ENCODE measurements around the gene LRIG1.
A peak's percentile ranks its signal among the peaks of the same experiment; 100 is the strongest.

The LRIG1 gene

DNA sequence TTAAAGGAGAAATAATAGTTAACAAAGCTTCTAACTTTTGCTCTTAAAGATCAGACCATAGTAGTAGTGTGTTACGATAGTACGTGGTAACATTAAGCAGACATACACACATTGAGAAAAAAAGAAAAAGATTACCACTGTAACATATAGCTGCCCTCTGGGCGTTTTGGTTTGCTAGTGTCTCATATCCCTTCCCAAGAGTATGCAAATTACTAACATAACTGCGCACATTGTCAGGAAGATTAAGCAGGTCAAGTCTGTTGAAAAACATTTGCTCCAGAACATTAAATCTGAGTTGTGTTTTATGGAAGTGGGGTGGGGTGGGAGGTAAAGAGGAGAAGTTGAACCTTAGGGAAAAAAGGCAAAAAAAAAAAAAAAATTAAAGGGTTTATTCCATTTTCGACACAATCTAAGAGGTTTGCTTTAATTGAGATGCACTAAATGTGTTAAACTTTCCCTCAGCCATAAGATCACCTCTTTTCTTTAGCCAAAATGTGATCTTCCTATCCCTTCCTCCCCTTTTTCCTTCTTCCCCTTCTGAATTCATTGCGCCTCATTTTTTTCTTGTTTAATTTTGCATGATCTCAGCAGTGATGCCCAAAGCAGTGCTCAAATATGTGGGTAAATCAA lies 1.5 kb upstream of the LRIG1 start:
- DNase-seq: no peak

DNA sequence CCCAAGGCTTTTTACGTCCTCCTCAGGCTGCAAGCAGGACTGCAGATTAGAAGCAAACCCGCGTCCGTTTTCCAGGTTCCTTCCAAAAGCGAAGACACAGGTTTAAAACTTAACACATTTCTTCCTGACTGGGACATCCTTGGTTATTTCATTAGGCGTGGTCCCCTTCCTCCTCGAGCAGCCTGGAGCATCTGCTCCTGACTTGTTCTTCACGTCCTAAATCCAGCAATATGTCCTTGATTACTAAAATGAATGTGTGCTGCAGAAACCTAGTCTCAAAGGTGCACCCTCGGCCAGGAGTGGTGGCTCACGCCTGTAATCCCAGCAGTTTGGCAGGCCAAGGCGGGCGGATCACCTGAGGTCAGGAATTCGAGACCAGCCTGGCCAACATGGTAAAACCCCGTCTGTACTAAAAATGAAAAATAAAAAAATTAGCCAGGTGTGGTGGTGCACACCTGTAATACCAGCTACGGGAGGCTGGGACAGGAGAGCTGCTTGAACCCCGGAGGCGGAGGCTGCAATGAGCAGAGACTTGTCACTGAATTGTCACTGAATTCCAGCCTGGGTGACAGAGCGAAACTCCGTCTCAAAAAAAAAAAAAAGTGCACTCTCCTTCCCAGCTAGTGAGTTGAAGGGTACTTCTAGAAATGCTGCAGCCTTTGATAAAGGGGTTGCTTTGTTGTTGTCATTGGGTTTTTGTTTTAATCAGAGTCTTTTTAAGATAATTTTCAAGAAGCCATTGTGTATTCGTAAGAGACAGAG lies 842 bp upstream of the LRIG1 start:
- no peak for DNase-seq

DNA sequence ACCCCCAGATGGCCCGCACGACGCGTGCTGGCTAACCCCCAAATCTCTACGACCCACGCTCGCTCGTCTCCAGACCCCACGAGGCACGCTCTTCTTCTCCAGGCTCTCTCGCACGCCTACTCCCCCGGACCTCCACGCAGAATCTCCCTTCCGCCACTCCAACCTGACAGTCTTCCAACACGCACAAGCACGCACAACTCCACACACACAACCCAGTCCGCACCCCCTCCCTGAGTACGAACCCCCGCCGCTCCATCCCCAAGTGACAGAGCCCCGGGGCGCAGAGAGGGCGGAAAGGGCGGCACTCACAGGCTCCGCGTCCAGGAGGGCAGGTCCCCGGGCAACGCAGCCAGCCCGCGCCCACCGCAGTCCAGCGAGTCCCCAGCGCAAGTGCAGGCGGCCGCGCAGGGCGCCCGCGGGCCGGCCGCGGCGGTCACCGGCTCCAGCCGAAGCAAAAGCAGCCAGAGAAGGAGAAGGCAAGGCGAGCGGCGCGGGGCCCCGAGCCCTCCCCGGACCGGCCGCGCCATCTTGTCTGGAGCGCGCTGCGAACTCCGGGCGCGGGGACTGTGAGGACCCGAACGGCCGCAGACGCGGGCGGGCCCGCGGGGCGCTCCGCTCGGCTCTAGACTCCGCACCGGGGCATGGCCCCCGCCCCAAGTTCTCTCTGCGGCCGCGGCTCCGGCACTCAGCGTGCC lies 794 bp downstream of the LRIG1 start:
- DNase-seq: peak; percentile 81

DNA sequence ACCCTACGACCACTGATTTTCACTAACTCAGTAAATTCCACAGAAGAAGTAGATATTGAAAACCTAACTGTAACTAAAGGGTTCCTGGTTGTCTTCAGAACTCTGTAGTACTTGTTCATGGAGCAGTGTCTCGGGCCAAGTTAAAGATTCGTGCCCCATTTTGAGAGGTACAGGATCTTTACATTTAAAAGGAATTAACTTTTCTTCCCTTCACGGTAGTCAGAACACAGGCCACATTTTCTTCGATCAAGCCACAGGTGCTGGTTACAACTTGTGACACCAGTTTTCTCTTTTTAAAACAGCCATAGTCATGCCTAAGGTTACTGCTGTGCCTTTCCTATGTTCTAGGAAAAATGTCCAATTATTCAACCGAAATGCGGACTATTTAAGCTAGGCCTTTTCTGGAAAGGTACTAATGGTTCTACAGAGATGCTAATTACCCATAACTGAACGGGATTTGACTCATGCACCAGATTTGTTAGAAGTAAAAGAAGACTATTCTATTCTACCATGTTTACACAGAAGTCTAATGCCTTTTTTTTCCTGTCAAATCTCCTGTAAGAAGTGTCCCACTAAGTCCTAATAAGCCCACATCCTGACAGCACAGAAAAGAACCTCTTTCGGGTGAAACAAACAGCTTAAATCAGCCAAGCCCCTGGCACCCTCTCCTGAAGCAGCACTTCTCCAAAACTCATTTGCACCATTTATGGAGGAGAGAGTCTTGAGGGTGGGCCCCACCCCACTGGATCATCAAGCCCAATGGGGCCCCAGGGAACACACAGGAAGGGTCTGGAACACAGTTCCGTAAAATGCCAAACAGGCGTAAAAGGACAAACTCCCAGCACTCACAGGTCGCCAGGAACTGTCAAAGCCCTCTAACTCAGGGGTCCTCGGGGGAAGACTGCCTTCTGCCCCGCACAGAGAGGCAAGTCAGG lies 1.9 kb downstream of the LRIG1 start:
- no peak for DNase-seq

DNA sequence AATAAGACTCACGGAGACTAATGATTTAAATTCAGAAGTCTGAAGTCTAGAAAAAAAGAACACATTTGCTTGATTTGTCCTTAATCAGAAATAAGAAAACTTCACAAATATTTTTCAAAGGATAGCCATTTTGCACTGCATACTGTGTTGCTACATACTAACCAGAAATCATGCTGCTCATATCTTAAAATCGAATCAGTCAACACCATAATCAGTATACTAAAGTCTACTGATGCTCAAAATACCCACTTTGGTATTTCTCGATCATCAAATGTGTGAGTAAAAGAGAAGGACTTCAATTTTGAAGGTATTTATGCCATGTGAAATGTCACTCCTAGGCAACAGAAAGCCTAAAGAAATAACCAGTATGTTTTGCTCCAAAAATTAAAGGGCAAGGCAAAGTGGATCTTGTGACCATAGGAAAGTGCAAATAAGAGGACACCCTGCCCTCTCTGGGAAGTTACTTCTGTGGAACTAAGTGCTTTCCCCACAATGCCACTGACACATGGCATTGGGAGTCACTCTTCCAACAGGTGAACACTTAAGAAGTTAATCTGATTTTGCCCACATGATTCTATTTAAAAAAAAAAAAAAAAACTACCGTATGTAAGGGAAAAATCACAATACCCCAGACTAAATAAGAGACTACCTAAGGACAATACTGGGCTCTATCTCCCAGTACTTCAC lies 2.7 kb downstream of the LRIG1 start:
- DNase-seq: no peak

DNA sequence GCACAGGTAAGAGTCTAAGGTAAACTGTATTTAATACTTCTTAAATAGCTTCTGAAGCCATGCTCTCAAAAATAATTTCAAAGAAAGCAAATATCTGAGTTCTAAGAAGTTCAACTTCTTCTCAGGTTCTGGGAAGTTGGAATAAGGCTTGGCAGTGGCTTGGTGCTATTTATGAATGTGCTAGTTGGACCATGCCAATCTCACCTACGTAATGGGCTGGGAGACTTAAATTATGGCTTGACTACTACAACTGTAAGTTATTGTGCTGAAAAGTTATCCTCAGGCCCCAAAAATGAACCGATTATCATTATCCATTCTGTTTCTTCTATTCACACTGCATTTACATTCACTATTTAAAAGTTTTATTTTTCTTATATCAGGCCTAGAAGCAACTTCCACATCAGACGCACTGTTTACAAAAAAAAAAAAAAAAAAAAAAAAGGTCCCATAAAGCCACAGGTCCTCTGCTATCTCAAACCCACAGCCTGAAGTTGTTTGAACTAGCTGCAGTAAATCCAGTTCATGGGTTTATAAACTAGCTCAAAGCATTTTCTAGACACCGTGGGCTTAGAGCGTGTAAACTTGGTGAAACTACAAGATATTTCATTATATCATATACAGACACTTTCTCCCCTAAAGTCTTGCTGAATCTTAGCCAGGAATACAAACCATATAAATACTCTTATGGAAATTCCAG lies 3.4 kb downstream of the LRIG1 start:
- DNase-seq: no peak

DNA sequence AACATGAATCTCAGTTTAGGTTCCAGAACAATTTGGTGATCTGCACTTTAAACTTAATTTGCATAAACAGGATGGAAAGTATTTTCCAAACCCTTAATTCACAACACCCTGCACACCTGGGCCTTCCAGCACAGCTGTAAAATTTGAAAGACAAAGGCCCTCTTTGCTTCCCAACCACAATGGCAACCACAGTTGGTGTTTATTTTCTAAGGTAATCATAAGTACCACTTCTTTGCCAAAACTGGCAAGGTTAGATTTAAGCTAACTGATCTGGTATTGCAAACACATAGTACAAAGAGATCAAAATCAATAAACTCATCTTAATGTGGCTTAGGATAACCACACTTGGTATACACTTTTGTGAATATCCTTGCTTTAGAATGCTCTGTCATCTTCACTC lies 4.1 kb downstream of the LRIG1 start:
- DNase-seq: no peak

DNA sequence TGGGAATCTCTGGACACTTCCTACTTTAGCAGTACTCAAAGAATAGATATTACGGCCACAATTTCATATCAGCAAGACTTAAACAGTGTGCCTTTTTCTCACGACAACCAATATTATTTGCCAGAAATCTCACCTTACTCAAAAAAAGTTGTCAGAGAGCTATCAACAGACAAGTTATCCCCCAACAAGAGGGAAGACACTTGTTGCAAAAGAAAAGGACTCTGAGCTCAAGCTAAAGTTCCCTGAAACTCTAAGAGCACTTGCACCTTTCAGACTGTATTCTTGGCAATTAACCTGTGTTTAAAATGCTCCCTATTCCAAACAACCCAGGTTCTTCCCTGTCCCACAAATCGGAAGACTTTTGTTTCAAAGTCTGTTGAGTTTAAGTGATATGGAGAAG lies 4.5 kb downstream of the LRIG1 start:
- no peak for DNase-seq

DNA sequence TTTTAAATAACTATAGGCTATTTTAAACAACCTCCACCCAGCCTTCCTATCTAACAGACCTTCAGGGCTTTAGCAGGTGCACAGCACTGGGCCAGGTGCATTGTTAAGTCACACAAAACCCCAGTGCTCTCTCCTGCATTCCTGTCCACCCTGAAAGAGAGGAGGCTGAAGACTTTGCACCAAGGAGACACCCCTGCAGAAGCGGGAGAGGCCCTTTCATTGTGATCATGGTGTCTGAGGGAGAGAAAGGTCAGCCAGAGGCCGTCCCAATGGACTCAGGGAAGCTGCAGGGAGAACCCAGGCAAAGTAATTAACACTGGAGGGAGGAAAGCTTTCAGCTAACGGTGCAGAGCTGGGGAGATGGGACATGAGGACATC lies 5.2 kb downstream of the LRIG1 start:
- no peak for DNase-seq

DNA sequence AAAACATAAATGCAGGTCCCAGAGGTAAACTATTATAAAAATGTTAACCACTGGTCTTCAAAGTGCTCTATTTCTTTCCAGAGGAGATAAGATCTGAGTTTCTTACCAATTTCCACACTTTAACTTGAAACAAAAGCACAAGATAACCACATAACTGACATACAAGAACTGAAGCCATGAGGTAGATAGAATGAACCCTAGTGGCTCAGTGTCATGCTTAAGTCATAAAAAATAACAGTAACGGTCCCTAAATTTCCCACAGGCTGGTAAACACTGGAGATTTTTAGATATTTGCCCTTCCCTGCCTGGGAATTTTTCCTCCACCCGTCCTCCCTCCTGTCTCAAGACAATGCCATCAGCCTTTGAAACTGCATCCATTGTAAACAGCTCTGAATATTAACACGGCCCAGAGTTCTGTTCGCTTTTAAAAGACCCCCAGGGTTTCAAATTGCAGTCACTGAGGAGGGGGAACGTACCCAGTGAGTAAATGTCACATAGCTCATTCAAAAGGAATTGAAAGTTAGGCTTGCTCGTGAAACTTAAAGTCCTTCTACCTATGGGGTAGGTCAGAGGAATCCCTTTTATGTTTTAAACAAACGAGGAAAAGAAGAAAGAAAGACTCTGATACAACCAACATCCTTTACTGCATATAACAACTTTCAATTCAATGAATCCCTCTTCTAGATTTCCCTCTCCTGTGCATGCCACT lies 5.7 kb downstream of the LRIG1 start:
- no peak for DNase-seq

DNA sequence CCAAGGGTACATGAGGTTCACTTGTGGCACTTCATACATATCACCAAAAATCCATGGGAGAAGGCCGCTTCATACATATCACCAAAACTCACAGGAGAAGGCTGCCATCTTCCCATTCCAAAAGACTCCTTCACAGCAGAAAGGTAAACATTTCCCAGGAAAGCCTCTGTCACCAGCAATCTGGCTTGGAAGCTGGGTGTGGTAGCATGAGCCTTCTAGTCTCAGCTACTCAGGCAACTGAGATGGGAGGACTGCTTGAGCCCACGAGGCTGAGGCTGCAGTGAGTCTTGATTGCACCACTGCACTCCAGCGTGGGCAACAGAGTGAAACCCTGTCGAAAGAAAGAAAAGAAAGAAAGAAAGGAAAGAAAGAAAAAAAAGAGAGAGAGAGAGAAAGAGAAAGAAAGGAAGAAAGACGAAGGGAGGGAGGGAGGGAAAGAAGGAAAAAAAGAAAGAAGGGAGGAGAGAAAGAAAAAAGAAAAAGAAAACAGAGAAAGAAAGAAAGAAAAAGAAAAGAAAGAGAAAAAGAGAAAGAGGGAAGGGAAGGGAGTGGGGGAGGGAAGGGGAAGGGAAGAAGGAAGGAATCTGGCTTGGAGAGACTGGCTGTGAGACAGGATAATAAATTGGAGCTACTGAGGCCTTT lies 7.2 kb downstream of the LRIG1 start:
- no peak for DNase-seq

DNA sequence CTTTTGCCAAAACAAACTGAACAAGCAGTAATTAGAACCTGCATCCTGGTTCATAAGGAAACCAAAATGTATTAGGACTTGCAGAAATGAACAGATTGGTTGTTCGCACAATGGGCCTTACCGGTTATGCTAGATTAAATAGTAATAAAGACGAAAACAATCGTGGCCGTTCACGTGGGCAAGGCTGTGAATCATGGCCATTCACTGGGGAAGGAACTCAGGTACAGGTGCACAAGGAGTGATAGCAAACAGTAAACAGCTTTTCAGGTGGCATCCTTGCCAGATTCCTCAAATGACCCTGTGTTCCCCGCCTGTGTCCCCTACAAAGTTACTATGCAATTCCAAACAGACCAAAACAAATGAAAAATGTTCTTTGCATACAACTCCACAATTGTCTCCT lies 8.2 kb downstream of the LRIG1 start:
- no peak for DNase-seq

DNA sequence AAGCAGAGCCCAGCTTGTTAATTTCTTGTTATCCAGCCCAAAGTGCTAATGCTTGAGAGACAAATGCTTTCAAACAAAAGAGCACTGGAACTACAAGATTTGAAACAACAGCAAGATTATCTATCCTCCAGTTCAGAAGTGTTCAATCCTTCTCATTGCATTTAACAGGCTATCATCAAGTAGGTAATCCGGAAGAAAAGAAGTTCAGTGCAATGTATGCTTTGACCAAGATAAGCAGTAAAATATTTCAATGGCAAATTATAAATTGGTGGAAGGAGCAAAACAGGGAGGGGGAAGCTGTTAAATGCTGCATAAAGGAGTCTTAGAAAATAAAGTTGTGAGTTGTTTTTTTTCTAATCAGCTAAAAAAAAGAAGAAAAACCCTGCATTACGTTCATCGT lies 8.8 kb downstream of the LRIG1 start:
- DNase-seq: no peak

DNA sequence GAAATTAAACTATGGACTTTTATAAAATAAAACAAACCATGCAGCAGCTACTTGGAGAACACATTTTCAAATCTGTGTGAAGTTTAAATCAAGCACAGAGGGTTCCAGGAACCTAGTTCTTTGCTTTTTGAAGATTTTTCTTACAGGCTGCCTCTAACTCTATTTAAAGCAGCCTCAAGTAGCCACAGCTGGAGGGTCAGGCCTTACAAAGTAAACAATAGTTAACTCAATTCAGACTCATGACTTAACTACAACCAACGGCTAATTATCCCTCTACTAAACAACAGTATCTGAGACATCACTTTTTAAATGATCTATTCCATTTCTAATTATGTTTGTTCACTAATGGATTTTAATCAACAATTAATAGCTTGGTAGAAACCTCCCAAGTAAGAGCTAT lies 9.8 kb downstream of the LRIG1 start:
- no peak for DNase-seq

DNA sequence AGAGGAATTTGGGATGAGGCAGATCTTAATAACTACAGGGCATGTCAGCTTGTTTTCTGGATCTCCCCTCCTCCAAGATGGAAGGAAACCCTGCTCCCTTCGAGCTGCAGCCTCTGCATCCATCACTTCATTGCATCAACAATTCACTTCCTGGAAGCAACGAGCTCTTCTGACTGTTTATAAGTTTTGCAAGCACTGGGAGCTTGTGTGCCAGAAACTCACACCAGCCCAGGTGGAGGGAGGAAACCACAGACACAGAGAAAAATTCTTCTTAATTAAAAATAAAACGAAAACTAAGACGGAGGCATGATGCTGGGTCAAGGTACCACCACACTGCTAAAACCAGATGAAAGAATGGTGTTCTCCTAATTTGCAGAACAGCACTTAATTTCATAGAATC lies 10.6 kb downstream of the LRIG1 start:
- no peak for DNase-seq

DNA sequence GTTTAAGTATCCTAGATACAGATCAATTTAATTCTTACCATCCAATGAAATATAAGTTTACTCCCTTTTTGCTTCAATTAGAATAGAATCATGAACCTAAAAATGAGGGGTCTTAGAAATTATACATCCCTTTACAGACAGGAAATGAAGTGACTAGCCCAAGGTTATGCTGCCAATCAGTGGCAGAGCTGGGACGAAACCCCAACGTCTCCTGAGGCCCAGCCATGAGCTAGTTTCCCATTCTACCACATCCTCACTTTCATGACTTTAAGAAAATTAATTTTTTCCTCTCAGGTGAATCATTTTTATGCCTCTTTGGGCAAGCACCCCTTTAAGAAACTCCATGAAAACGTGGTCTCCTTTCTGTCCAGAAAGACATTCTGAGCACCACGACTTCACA lies 11.2 kb downstream of the LRIG1 start:
- DNase-seq: no peak

DNA sequence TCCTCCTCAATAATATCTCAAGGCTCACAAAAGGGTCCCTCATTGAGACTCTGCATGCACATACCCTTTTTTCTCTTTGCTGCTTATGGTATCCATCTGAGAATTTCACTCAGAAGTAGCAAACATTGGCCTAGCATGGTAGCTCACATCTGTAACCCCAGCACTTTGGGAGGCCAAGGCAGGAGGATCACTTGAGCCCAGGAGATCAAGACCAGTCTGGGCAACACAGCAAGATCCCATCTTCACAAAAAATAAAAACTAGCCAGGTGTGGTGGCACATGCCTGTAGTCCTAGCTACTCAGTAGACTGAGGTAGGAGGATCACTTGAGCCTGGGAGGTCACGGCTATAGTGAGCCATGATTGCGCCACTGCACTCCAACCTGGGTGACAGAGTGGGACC lies 11.7 kb downstream of the LRIG1 start:
- no peak for DNase-seq

DNA sequence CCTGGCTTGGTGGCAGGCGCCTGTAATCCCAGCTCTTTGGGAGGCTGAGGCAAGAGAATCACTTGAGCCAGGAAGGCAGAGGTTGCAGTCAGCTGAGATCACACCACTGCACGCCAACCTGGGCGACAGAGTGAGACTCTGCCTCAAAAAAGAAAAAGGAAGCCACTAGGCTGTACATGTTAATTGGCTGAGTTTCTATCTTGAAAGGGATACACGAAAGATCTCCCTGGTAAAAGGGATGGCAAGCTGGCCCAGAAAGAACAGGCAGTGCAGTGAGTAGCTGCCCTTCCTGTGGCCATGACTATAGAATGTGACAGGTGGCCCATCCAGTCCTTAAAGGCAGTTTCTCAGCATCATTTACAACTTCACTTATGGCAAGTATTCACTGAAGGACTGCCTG lies 12.3 kb downstream of the LRIG1 start:
- DNase-seq: no peak

DNA sequence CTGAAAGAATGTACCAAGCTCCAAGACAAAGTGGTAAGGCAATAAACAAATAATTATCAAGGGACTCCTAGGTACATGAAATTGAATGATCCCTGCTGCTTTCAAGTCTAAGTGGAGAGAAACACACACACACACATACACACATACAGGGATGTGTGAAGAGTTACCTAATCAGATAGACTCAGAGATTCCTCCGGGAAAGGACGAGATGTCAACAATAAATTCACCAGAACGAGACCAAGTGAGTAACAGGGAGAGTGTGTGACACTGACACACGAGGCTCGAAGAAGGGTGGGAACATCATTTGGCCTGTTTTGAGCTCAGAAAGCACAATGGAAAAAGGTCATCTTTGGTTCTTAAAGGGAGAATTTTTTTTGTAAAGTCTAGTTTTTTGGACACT lies 13.4 kb downstream of the LRIG1 start:
- no peak for DNase-seq

DNA sequence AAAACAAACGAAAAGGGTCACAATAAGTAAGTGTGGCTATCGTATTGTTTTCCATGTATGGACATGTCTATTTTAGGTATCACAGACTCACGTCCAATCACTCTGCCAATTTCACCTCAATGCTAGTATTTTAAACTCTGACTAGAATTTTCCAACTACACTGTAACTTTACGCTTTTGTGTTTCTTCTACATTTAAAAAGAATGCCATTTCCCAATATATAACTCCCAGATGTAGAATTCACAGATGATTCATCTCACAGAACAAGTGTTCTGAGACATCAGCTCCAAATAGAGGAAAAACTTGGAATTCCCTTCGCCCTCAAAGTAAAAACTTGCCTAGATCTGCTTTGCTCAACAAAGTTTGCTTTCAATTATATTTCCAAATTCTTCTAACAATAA lies 14.2 kb downstream of the LRIG1 start:
- no peak for DNase-seq

DNA sequence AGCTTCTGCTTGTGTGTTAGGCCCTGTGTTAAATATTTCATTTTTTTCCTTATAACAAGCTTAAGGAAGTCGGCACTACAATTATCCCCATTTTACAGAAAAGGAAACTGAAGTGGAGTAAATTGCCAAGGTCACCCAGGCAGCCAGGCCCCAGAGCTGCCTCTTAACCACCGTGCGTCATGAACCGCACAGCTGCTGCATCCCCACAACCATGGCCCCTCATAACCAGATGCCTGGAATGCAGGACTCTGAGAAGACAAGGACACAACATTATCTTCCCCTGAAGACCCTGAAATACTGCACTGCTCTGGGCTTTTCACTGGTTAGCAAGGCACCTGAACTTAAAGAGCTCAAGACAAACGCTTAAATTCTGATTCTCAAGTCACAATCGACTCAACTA lies 14.6 kb downstream of the LRIG1 start:
- DNase-seq: no peak

Measured in activated CD8-positive, alpha-beta memory T cell treated with anti-CD3 and anti-CD28 coated beads for 24 hours (primary cell).